HepG2 (cell line): ENCODE results near the gene STAT4. TPM values are rescaled to one million over a fixed set of nuclear protein-coding genes. Genes with fewer than 3 reads are reported as not detected.

Experiments
- AHDC1 ChIP-seq: sonication (generic); formaldehyde crosslinking; IDR thresholded peaks from 2 replicates; pipeline ENCODE4 v1.5.1; 2020; ENCODE audit warnings: mild to moderate bottlenecking, missing genetic modification reagents, borderline replicate concordance
- DRAP1 ChIP-seq: IDR thresholded peaks from 2 replicates; pipeline ENCODE4 v1.6.1; 2016; ENCODE audit warnings: missing genetic modification reagents, missing compliant biosample characterization
- EED ChIP-seq: sonication (generic); formaldehyde crosslinking; IDR thresholded peaks from 2 replicates; pipeline ENCODE4 v1.5.0; 2020; ENCODE audit warnings: mild to moderate bottlenecking, missing genetic modification reagents
- FOXA3 ChIP-seq: IDR thresholded peaks from 2 replicates; pipeline ENCODE4 v1.6.1; 2016; ENCODE audit warnings: missing genetic modification reagents, missing compliant biosample characterization
- GPBP1L1 ChIP-seq: sonication (generic); formaldehyde crosslinking; IDR thresholded peaks from 2 replicates; pipeline ENCODE4 v1.5.0; 2020; ENCODE audit warnings: mild to moderate bottlenecking, missing genetic modification reagents
- HNRNPUL1 ChIP-seq: fragments of 200-400 bp; formaldehyde crosslinking; IDR thresholded peaks from 2 replicates; pipeline ENCODE4 v1.6.1; 2017; ENCODE audit warnings: low read depth, mild to moderate bottlenecking, low read length, moderate library complexity
- HOMEZ ChIP-seq: IDR thresholded peaks from 2 replicates; pipeline ENCODE4 v1.6.1; 2016; ENCODE audit warnings: low read depth
- IKZF4 ChIP-seq: sonication (generic); formaldehyde crosslinking; IDR thresholded peaks from 2 replicates; pipeline ENCODE4 v1.5.1; 2020; ENCODE audit warnings: borderline replicate concordance, mild to moderate bottlenecking, low read depth, missing genetic modification reagents; ENCODE audit errors: not compliant biosample characterization
- MXD3 ChIP-seq: IDR thresholded peaks from 2 replicates; pipeline ENCODE4 v1.6.1; 2016; ENCODE audit warnings: mild to moderate bottlenecking, missing biosample characterization, missing genetic modification reagents
- NR3C1 ChIP-seq: sonication (generic); formaldehyde crosslinking; IDR thresholded peaks from 2 replicates; pipeline ENCODE4 v1.4.0; 2020; ENCODE audit warnings: missing genetic modification reagents
- SATB2 ChIP-seq: sonication (generic); formaldehyde crosslinking; IDR thresholded peaks from 2 replicates; pipeline ENCODE4 v1.5.0; 2020; ENCODE audit warnings: missing genetic modification reagents
- TCF7L2 ChIP-seq: IDR thresholded peaks from 2 replicates; pipeline ENCODE4 v1.6.1; 2011; ENCODE audit warnings: mild to moderate bottlenecking, low read depth, low read length, moderate library complexity
- ZIK1 ChIP-seq: sonication (generic); formaldehyde crosslinking; IDR thresholded peaks from 2 replicates; pipeline ENCODE4 v1.5.0; 2020; ENCODE audit warnings: mild to moderate bottlenecking, low read depth, missing genetic modification reagents, borderline replicate concordance
- ZNF124 ChIP-seq: sonication (generic); formaldehyde crosslinking; IDR thresholded peaks from 2 replicates; pipeline ENCODE4 v1.4.0; 2020; ENCODE audit warnings: missing genetic modification reagents
- ZNF251 ChIP-seq: sonication (generic); formaldehyde crosslinking; IDR thresholded peaks from 2 replicates; pipeline ENCODE4 v1.9.0; 2021; ENCODE audit warnings: mild to moderate bottlenecking, missing genetic modification reagents
- ZNF296 ChIP-seq: sonication (generic); formaldehyde crosslinking; conservative IDR thresholded peaks from 2 replicates; pipeline ENCODE4 v1.5.0; 2020; ENCODE audit warnings: mild to moderate bottlenecking, missing genetic modification reagents
- ZNF644 ChIP-seq: IDR thresholded peaks from 2 replicates; pipeline ENCODE4 v1.6.1; 2016; ENCODE audit warnings: low read depth
- ZNF792 ChIP-seq: IDR thresholded peaks from 2 replicates; pipeline ENCODE4 v1.6.1; 2016
- ZSCAN30 ChIP-seq: sonication (generic); formaldehyde crosslinking; IDR thresholded peaks from 2 replicates; pipeline ENCODE4 v1.5.0; 2020; ENCODE audit warnings: mild to moderate bottlenecking, missing genetic modification reagents
- polyA plus RNA-seq, 8 experiments: library from polyadenylated mRNA; depleted of rRNA in 3 of 8; stranded (reverse) in 7 of 8; unstranded in 1 of 8; fragments of >200 nt; fragmentation: Illumina TruSeq in 4 of 8; extraction: Trizol in 4 of 8; gene quantifications; 2 replicates each; pipeline versions ENCODE4 v1.2.1 to v1.2.3, GENCODE V29; 2011 to 2016; ENCODE audit warnings: low read depth in 4 of 8, missing spikeins in 1 of 8, mixed read lengths in 1 of 8; ENCODE audit not compliant: insufficient read depth in 1 of 8
- total RNA-seq, 5 experiments: library from RNA; depleted of rRNA; stranded (reverse); fragments of >200 nt; fragmentation: Illumina TruSeq; extraction: Trizol; gene quantifications; 2 replicates each; pipeline ENCODE4 v1.2.3, GENCODE V29; 2016; ENCODE audit warnings: low read depth in 1 of 5
- TF ChIP-seq, protein P1 (sequence below): sonication (generic); formaldehyde crosslinking; IDR thresholded peaks from 2 replicates; pipeline ENCODE4 v1.5.0; 2020; ENCODE audit warnings: missing genetic modification reagents

The STAT4 gene
- total and polyA plus RNA-seq, 2 of the 13 experiments (the other 11 are each of a cell fraction or from before 2014, with no cell fraction given), result 0.37 TPM; not detected in 1

DNA sequence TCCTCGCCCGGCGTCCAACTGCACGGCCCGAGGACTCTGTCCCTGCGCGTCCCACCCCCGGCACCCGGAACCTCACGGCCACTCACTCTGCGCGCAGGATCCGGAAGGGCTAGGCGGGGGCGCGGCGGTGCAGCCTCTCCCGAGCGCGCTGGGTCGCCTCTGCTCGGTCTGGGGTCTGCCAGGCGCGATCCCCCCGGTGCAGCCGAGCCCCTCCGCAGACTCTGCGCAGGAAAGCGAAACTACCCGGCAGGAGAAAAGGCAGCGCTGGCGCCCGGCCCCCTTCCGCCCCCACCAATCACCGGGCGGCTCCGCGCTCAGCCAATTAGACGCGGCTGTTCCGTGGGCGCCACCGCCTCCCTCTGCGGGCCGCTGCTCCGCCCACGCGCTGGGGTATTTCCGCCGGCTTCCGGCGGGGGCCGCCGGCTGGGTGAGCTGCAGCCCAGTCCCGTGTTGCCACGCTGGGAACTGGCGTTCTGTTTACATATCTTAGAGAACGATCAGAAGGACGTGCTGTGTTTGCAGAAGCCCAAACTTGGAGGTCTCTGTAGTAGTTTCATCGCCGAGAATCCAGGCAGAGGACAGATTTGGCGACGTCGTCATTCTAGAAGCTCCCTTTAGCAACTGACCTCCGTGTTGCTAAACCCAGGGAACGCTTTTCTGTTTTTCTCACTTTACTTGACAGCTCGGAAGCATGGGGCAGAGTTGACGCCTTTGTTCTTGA lies 136.7 kb downstream of the STAT4 start, which contains the start of gene STAT1 (continued):
- TF ChIP-seq GPBP1L1 (CRISPR knock-in tag), result no peak
- no peak for TF ChIP-seq NR3C1 (CRISPR knock-in tag)
- TF ChIP-seq ZIK1 (CRISPR knock-in tag), result peak; percentile 82; the same call in 1 of the 2 replicates
- TF ChIP-seq FOXA3, result peak; percentile 91
- TF ChIP-seq IKZF4 (CRISPR knock-in tag), result peak; percentile 74
- 0 out of 2 replicates have a peak, but pooled peaks have one; percentile 1 for TF ChIP-seq ZNF296 (CRISPR knock-in tag)
- peak; percentile 96; the same call in 1 of the 2 replicates for TF ChIP-seq ZNF124 (CRISPR knock-in tag)
- peak; percentile 58 for TF ChIP-seq EED (CRISPR knock-in tag)
- peak; percentile 73; the same call in 1 of the 2 replicates for TF ChIP-seq ZNF251 (CRISPR knock-in tag)
- TF ChIP-seq, protein P1, sequence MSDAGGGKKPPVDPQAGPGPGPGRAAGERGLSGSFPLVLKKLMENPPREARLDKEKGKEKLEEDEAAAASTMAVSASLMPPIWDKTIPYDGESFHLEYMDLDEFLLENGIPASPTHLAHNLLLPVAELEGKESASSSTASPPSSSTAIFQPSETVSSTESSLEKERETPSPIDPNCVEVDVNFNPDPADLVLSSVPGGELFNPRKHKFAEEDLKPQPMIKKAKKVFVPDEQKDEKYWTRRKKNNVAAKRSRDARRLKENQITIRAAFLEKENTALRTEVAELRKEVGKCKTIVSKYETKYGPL (CRISPR knock-in tag), result no peak
- 0 out of 2 replicates have a peak, but pooled peaks have one; percentile 82 for TF ChIP-seq ZSCAN30 (CRISPR knock-in tag)
- TF ChIP-seq AHDC1 (CRISPR knock-in tag), result peak; percentile 87; the same call in 1 of the 2 replicates
- TF ChIP-seq DRAP1 (CRISPR knock-in tag), result peak; percentile 98
- TF ChIP-seq HNRNPUL1, result peak; percentile 79; the same call in 1 of the 2 replicates
- no peak for TF ChIP-seq TCF7L2
- TF ChIP-seq ZNF644, result no peak; the same call in 1 of the 2 replicates
- 0 out of 2 replicates have a peak, but pooled peaks have one; percentile 1 for TF ChIP-seq SATB2
- TF ChIP-seq HOMEZ (CRISPR knock-in tag), result peak; percentile 97
- peak; percentile 99 for TF ChIP-seq MXD3 (CRISPR knock-in tag)
- peak; percentile 95 for TF ChIP-seq ZNF792 (CRISPR knock-in tag)
